Uterus (tissue), 2 donors: ENCODE data around the gene GRIP1.

Experiments used
- POLR2A ChIP-seq, 2 donors: fragments of 450-650 bp; IDR thresholded peaks; one replicate each; pipeline ENCODE4 v1.6.1; 2016; ENCODE audit warnings: antibody characterized with exemption in 2 of 2, mild to moderate bottlenecking in 1 of 2, moderate library complexity in 1 of 2
- TF ChIP-seq, protein P1 (sequence below), 4 experiments: fragments of 200-600 bp in 2 of 4; fragments of 450-650 bp in 2 of 4; sonication (generic) in 2 of 4; IDR thresholded peaks; one replicate each; pipeline ENCODE4 v1.5.1; 2016 to 2019; ENCODE audit warnings: antibody characterized with exemption in 4 of 4, mild to moderate bottlenecking in 2 of 4, moderate library complexity in 1 of 4

DNA sequence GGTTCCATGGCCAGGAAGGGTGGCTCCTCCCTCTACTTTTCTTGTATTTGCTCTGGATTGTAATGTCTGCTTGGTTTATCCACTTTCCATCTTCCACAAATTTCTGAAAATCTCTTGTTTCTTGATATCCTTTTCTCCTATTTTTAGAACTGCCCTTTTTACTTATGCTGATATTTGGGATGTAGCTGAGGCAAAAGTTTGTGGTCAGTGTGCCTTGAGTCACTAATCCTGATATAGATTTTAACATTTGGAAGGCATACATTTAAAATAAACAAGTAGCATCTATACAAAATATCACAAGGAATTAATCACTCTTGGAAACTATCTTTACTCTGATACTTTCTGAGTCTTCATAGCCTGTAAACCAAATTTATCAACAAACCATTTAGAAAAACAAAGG, 11.0 kb downstream of the GRIP1 start:
- TF ChIP-seq, protein P1, sequence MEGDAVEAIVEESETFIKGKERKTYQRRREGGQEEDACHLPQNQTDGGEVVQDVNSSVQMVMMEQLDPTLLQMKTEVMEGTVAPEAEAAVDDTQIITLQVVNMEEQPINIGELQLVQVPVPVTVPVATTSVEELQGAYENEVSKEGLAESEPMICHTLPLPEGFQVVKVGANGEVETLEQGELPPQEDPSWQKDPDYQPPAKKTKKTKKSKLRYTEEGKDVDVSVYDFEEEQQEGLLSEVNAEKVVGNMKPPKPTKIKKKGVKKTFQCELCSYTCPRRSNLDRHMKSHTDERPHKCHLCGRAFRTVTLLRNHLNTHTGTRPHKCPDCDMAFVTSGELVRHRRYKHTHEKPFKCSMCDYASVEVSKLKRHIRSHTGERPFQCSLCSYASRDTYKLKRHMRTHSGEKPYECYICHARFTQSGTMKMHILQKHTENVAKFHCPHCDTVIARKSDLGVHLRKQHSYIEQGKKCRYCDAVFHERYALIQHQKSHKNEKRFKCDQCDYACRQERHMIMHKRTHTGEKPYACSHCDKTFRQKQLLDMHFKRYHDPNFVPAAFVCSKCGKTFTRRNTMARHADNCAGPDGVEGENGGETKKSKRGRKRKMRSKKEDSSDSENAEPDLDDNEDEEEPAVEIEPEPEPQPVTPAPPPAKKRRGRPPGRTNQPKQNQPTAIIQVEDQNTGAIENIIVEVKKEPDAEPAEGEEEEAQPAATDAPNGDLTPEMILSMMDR (IDR thresholded peaks at IDR 0.05), result no peak
- no peak for TF ChIP-seq POLR2A (IDR thresholded peaks at IDR 0.05)
